Activated gamma-delta T cell (primary cell): Measurements from ENCODE around the gene PDZD2.

Experiments
- DNase-seq: peaks from one replicate; lab custom pipeline; 2025; lab: John Stamatoyannopoulos, UW

Gene PDZD2

GRCh38 chr5:31931874-31932273 lies 292.9 kb downstream of the PDZD2 start:
- DNase-seq = no peak

- no peak for DNase-seq
Observed at GRCh38 chr5:31934156-31934555, 295.2 kb downstream of the PDZD2 start.

- no peak for DNase-seq
Observed at GRCh38 chr5:31935496-31936369, 296.8 kb downstream of the PDZD2 start.

GRCh38 chr5:31936683-31937082 lies 297.8 kb downstream of the PDZD2 start:
- DNase-seq = no peak

- DNase-seq = no peak
Observed at GRCh38 chr5:31937226-31937625, 298.3 kb downstream of the PDZD2 start.

- DNase-seq = no peak
Observed at GRCh38 chr5:31937703-31938102, 298.8 kb downstream of the PDZD2 start.

GRCh38 chr5:31939151-31939550 lies 300.2 kb downstream of the PDZD2 start:
- DNase-seq = no peak

GRCh38 chr5:31941151-31941755 lies 302.3 kb downstream of the PDZD2 start:
- DNase-seq = no peak

- no peak for DNase-seq
Observed at GRCh38 chr5:31942546-31942945, 303.6 kb downstream of the PDZD2 start.

GRCh38 chr5:31944684-31945445 lies 305.9 kb downstream of the PDZD2 start:
- no peak for DNase-seq

- DNase-seq = no peak
Observed at GRCh38 chr5:31948006-31948405, 309.1 kb downstream of the PDZD2 start.

- no peak for DNase-seq
Observed at GRCh38 chr5:31952067-31952466, 313.1 kb downstream of the PDZD2 start.

- DNase-seq = no peak
Observed at GRCh38 chr5:31954091-31954490, 315.2 kb downstream of the PDZD2 start.

- DNase-seq = no peak
Observed at GRCh38 chr5:31957151-31957550, 318.2 kb downstream of the PDZD2 start.

- DNase-seq = no peak
Observed at GRCh38 chr5:31962351-31962751, 323.4 kb downstream of the PDZD2 start.

GRCh38 chr5:31962871-31963307 lies 324.0 kb downstream of the PDZD2 start:
- DNase-seq = no peak

- no peak for DNase-seq
Observed at GRCh38 chr5:31963358-31964006, 324.6 kb downstream of the PDZD2 start.

GRCh38 chr5:31964007-31964360 lies 325.1 kb downstream of the PDZD2 start:
- no peak for DNase-seq

GRCh38 chr5:31965227-31965626 lies 326.3 kb downstream of the PDZD2 start:
- DNase-seq = no peak

GRCh38 chr5:31966936-31967335 lies 328.0 kb downstream of the PDZD2 start:
- DNase-seq = no peak

- no peak for DNase-seq
Observed at GRCh38 chr5:31967461-31967860, 328.5 kb downstream of the PDZD2 start.

- DNase-seq = no peak
Observed at GRCh38 chr5:31972558-31972957, 333.6 kb downstream of the PDZD2 start.
